HG03571 (cell line): ENCODE data around the gene COL16A1.

ENCODE experiments used
- ATAC-seq: cut with Tn5 transposase; IDR thresholded peaks from one replicate; pipeline ENCODE4 v1.9.1; 2021; ENCODE audit not compliant: unreplicated experiment

Gene COL16A1

GRCh38 chr1:31733389-31734219 lies 29.8 kb upstream of the COL16A1 start:
- no peak for ATAC-seq

- ATAC-seq = no peak
Observed at GRCh38 chr1:31732751-31733289, 29.0 kb upstream of the COL16A1 start.

GRCh38 chr1:31732343-31732742 lies 28.5 kb upstream of the COL16A1 start:
- no peak for ATAC-seq

- no peak for ATAC-seq
Observed at GRCh38 chr1:31731049-31731565, 27.3 kb upstream of the COL16A1 start.

GRCh38 chr1:31730336-31731048 lies 26.7 kb upstream of the COL16A1 start:
- no peak for ATAC-seq

- ATAC-seq = no peak
Observed at GRCh38 chr1:31727849-31728248, 24.0 kb upstream of the COL16A1 start.

GRCh38 chr1:31727195-31727594 lies 23.4 kb upstream of the COL16A1 start:
- no peak for ATAC-seq

GRCh38 chr1:31726715-31727114 lies 22.9 kb upstream of the COL16A1 start:
- no peak for ATAC-seq

GRCh38 chr1:31725777-31726535 lies 22.1 kb upstream of the COL16A1 start:
- no peak for ATAC-seq

- no peak for ATAC-seq
Observed at GRCh38 chr1:31725134-31725533, 21.3 kb upstream of the COL16A1 start.

- ATAC-seq = no peak
Observed at GRCh38 chr1:31723828-31724359, 20.1 kb upstream of the COL16A1 start.

GRCh38 chr1:31718327-31718897 lies 14.6 kb upstream of the COL16A1 start:
- no peak for ATAC-seq

- ATAC-seq = no peak
Observed at GRCh38 chr1:31717341-31717740, 13.5 kb upstream of the COL16A1 start.

GRCh38 chr1:31715873-31716220 lies 12.0 kb upstream of the COL16A1 start:
- ATAC-seq = no peak

GRCh38 chr1:31715087-31715872 lies 11.5 kb upstream of the COL16A1 start:
- ATAC-seq = no peak

GRCh38 chr1:31714442-31715086 lies 10.7 kb upstream of the COL16A1 start:
- ATAC-seq = no peak

- ATAC-seq = no peak
Observed at GRCh38 chr1:31712630-31713029, 8.8 kb upstream of the COL16A1 start.

- no peak for ATAC-seq
Observed at GRCh38 chr1:31712068-31712467, 8.3 kb upstream of the COL16A1 start.

GRCh38 chr1:31708324-31708723 lies 4.5 kb upstream of the COL16A1 start:
- ATAC-seq = no peak
